H1 (cell line): ENCODE results near the gene IFIT5. TPM values are rescaled to one million over a fixed set of nuclear protein-coding genes. Genes with fewer than 3 reads are reported as not detected.

ENCODE experiments used
- CTCF ChIA-PET: fragments of 300-600 bp; sonication (Branson Sonifier 250); formaldehyde crosslinking; loops from one replicate; lab custom pipeline; 2021; ENCODE audit not compliant: partially characterized antibody; lab: Charles Lee
- POLR2A ChIA-PET: fragments of 300-600 bp; sonication (Branson Sonifier 250); formaldehyde crosslinking; loops from one replicate; lab custom pipeline; 2021; ENCODE audit warnings: inconsistent platforms; ENCODE audit not compliant: partially characterized antibody; lab: Charles Lee
- DNase-seq, 2 experiments: peaks; one replicate each; pipeline versions ENCODE4 v3.0.0 to v3.0.0-alpha.2; 2010 to 2022; ENCODE audit warnings: low spot score in 2 of 2, low read depth in 1 of 2, mixed read lengths in 1 of 2
- FAIRE-seq: peaks from 2 replicates; lab custom pipeline; 2011; peaks lifted over from hg19 to GRCh38; lab: Jason Lieb, UNC
- H2AFZ ChIP-seq: 2 replicates; pipeline ENCODE4 v1.8.1; 2012; ENCODE audit warnings: low read length, inconsistent platforms
- H2AK5ac ChIP-seq: 2 replicates; pipeline ENCODE4 v1.6.1; 2013; ENCODE audit warnings: low read depth, low read length
- H2BK120ac ChIP-seq: replicated peaks from 2 replicates; pipeline ENCODE3; 2013; ENCODE audit warnings: low read depth, low read length, inconsistent platforms
- H2BK12ac ChIP-seq: 2 replicates; pipeline ENCODE4 v1.6.1; 2013; ENCODE audit warnings: low read depth, low read length
- H2BK15ac ChIP-seq: 2 replicates; pipeline ENCODE4 v1.6.1; 2013; ENCODE audit warnings: low read length
- H2BK20ac ChIP-seq: 2 replicates; pipeline ENCODE4 v1.6.1; 2013; ENCODE audit warnings: low read length
- H2BK5ac ChIP-seq: 2 replicates; pipeline ENCODE4 v1.6.1; 2013; ENCODE audit warnings: low read depth, low read length
- H3K14ac ChIP-seq: 2 replicates; pipeline ENCODE4 v1.6.1; 2013; ENCODE audit warnings: inconsistent platforms; ENCODE audit not compliant: insufficient read length
- H3K18ac ChIP-seq: 2 replicates; pipeline ENCODE4 v1.6.1; 2013; ENCODE audit warnings: low read length; ENCODE audit errors: extremely low read depth
- H3K23ac ChIP-seq: 2 replicates; pipeline ENCODE4 v1.6.1; 2013; ENCODE audit warnings: inconsistent platforms; ENCODE audit not compliant: insufficient read length
- H3K23me2 ChIP-seq: 2 replicates; pipeline ENCODE4 v1.6.1; 2013; ENCODE audit warnings: low read depth, low read length
- H3K27ac ChIP-seq: 2 replicates; pipeline ENCODE4 v1.6.1; 2011; ENCODE audit warnings: low read depth, low read length, inconsistent platforms
- H3K27me3 ChIP-seq, 4 experiments: replicated peaks in 1 of 4; 1 replicate in 1 of 4; 2 replicates in 3 of 4; pipeline versions ENCODE4 v1.6.1 to v1.8.1; 2011 to 2013; ENCODE audit warnings: low read length in 3 of 4, mild to moderate bottlenecking in 3 of 4, inconsistent platforms in 2 of 4, mixed read lengths in 2 of 4, moderate library complexity in 1 of 4; ENCODE audit not compliant: control insufficient read depth in 3 of 4, insufficient read depth in 3 of 4; ENCODE audit errors: extremely low read depth in 1 of 4
- H3K36me3 ChIP-seq, 4 experiments: 2 replicates each; pipeline versions ENCODE4 v1.6.1 to v1.8.1; 2011 to 2013; ENCODE audit warnings: mild to moderate bottlenecking in 4 of 4, low read length in 3 of 4, moderate library complexity in 2 of 4, control low read depth in 1 of 4, inconsistent platforms in 1 of 4; ENCODE audit not compliant: insufficient read depth in 4 of 4, control insufficient read depth in 2 of 4
- H3K4ac ChIP-seq: replicated peaks from 2 replicates; pipeline ENCODE3; 2013; ENCODE audit warnings: low read length, low read depth, mixed read lengths, inconsistent platforms; ENCODE audit not compliant: insufficient read length
- H3K4me1 ChIP-seq, 4 experiments: replicated peaks in 1 of 4; 1 replicate in 1 of 4; 2 replicates in 3 of 4; pipeline versions ENCODE4 v1.6.1 to v1.8.1; 2011 to 2013; ENCODE audit warnings: low read length in 3 of 4, inconsistent platforms in 2 of 4, mixed read lengths in 1 of 4; ENCODE audit not compliant: insufficient read depth in 4 of 4, control insufficient read depth in 3 of 4
- H3K4me2 ChIP-seq, 2 experiments: 2 replicates each; pipeline versions ENCODE4 v1.6.1 to v1.8.1; 2011 to 2013; ENCODE audit warnings: low read depth in 2 of 2, low read length in 2 of 2, control low read depth in 1 of 2, inconsistent platforms in 1 of 2, mild to moderate bottlenecking in 1 of 2; ENCODE audit not compliant: insufficient read depth in 1 of 2
- H3K4me3 ChIP-seq, 4 experiments: fragments of 200-600, 300-600 bp in 1 of 4; sonication (generic), shearing (Covaris generic), sonication (Bioruptor Twin) in 1 of 4; 2 replicates each; pipeline versions ENCODE4 v1.5.1 to v1.8.1; 2011 to 2016; ENCODE audit warnings: low read length in 4 of 4, low read depth in 3 of 4, control low read depth in 2 of 4, inconsistent platforms in 2 of 4, mild to moderate bottlenecking in 2 of 4, mixed read lengths in 1 of 4, moderate library complexity in 1 of 4; ENCODE audit not compliant: insufficient read depth in 2 of 4; ENCODE audit errors: extremely low read depth in 1 of 4
- H3K56ac ChIP-seq: replicated peaks from 2 replicates; pipeline ENCODE3; 2013; ENCODE audit warnings: low read depth, mild to moderate bottlenecking, mixed read lengths, low read length, inconsistent platforms; ENCODE audit not compliant: insufficient read length
- H3K79me1 ChIP-seq: 2 replicates; pipeline ENCODE4 v1.6.1; 2013; ENCODE audit warnings: low read depth, low read length, control low read depth
- H3K79me2 ChIP-seq, 2 experiments: 2 replicates each; pipeline versions ENCODE4 v1.6.1 to v1.8.1; 2012 to 2013; ENCODE audit warnings: low read length in 2 of 2, mild to moderate bottlenecking in 2 of 2, inconsistent platforms in 1 of 2; ENCODE audit not compliant: insufficient read depth in 2 of 2, control insufficient read depth in 1 of 2
- H3K9ac ChIP-seq, 4 experiments: replicated peaks in 1 of 4; 1 replicate in 1 of 4; 2 replicates in 3 of 4; pipeline versions ENCODE4 v1.6.1 to v1.8.1; 2011 to 2013; ENCODE audit warnings: low read depth in 3 of 4, low read length in 3 of 4, control low read depth in 2 of 4, mild to moderate bottlenecking in 2 of 4, moderate library complexity in 2 of 4, inconsistent platforms in 1 of 4; ENCODE audit errors: extremely low read depth in 1 of 4
- H3K9me3 ChIP-seq, 2 experiments: 2 replicates each; pipeline versions ENCODE4 v1.6.1 to v1.8.1; 2012 to 2013; ENCODE audit warnings: mild to moderate bottlenecking in 2 of 2, moderate library complexity in 2 of 2, control low read depth in 1 of 2, inconsistent platforms in 1 of 2, low read depth in 1 of 2, low read length in 1 of 2, mixed read lengths in 1 of 2; ENCODE audit not compliant: insufficient read depth in 2 of 2
- H4K20me1 ChIP-seq, 2 experiments: replicated peaks in 1 of 2; 2 replicates each; pipeline versions ENCODE3 to v1.8.1; 2011 to 2013; ENCODE audit warnings: inconsistent platforms in 2 of 2, low read length in 2 of 2, mild to moderate bottlenecking in 1 of 2; ENCODE audit not compliant: insufficient read depth in 2 of 2, control insufficient read depth in 1 of 2
- H4K5ac ChIP-seq: 2 replicates; pipeline ENCODE4 v1.6.1; 2013; ENCODE audit warnings: low read length, low read depth, mixed read lengths, inconsistent platforms; ENCODE audit not compliant: insufficient read length
- H4K8ac ChIP-seq: 2 replicates; pipeline ENCODE4 v1.8.0; 2013; ENCODE audit warnings: mild to moderate bottlenecking, moderate library complexity, low read length, inconsistent platforms; ENCODE audit not compliant: insufficient read depth; ENCODE audit errors: extremely low read depth
- H4K91ac ChIP-seq: replicated peaks from 2 replicates; pipeline ENCODE3; 2013; ENCODE audit warnings: low read length, mixed read lengths, inconsistent platforms; ENCODE audit not compliant: insufficient read length
- ASH2L ChIP-seq: fragments of 200-600, 300-600 bp; sonication (generic); IDR thresholded peaks from one replicate; pipeline ENCODE4 v1.7.1; 2017; ENCODE audit warnings: low read length
- EGR1 ChIP-seq: IDR thresholded peaks from 2 replicates; pipeline ENCODE4 v1.6.1; 2011; ENCODE audit warnings: low read depth, low read length, borderline replicate concordance
- KDM1A ChIP-seq: fragments of 200-600, 300-600 bp; sonication (generic); IDR thresholded peaks from 2 replicates; pipeline ENCODE4 v1.7.1; 2016; ENCODE audit warnings: mild to moderate bottlenecking, low read length, borderline replicate concordance
- NRF1 ChIP-seq: IDR thresholded peaks from 2 replicates; pipeline ENCODE4 v1.6.1; 2011; ENCODE audit warnings: mild to moderate bottlenecking, low read depth, low read length, improper control_type of control experiment
- PHF8 ChIP-seq: fragments of 200-600 bp; sonication (generic); conservative IDR thresholded peaks from 2 replicates; pipeline ENCODE4 v1.7.1; 2012; ENCODE audit warnings: low read depth, mild to moderate bottlenecking, inconsistent platforms, low read length, moderate library complexity
- POU5F1 ChIP-seq: IDR thresholded peaks from 2 replicates; pipeline ENCODE4 v1.6.1; 2011; ENCODE audit warnings: low read depth, mild to moderate bottlenecking, low read length, moderate library complexity
- RAD21 ChIP-seq, 2 experiments: IDR thresholded peaks in 1 of 2; conservative IDR thresholded peaks in 1 of 2; 2 replicates each; pipeline ENCODE4 v1.6.1; 2011; ENCODE audit warnings: low read depth in 2 of 2, low read length in 2 of 2, improper control_type of control experiment in 1 of 2, inconsistent platforms in 1 of 2, mild to moderate bottlenecking in 1 of 2, moderate library complexity in 1 of 2
- RBBP5 ChIP-seq: IDR thresholded peaks from 2 replicates; pipeline ENCODE4 v1.7.1; 2012; ENCODE audit warnings: low read depth, mild to moderate bottlenecking, inconsistent platforms, low read length, moderate library complexity, borderline replicate concordance
- WGBS, 2 experiments: shearing (Covaris generic) in 1 of 2; methylation state at CpG; one replicate each; pipeline versions ENCODE4 v1.1.6 to v1.1.7; 2013 to 2015; ENCODE audit warnings: low lambda C conversion rate in 2 of 2, mixed read lengths in 2 of 2, inconsistent platforms in 1 of 2, low coverage in 1 of 2, missing lambda C conversion rate in 1 of 2; ENCODE audit not compliant: insufficient replicate concordance in 2 of 2, insufficient coverage in 1 of 2, insufficient read length in 1 of 2; ENCODE audit errors: extremely low coverage in 1 of 2, missing lambda C conversion rate in 1 of 2; 5-methylcytosine and 5-hydroxymethylcytosine counted together
- long read RNA-seq, 2 experiments: library from RNA in 1 of 2; library from capped mRNA in 1 of 2; stranded (forward); transcript quantifications; one replicate each; pipeline ENCODE4 v2.0.0, GENCODE V29; 2021; ENCODE audit warnings: inconsistent platforms in 1 of 2
- polyA minus RNA-seq, 3 experiments: library from RNA; depleted of rRNA, polyadenylated mRNA; stranded (reverse); fragments of >200 nt; gene quantifications; 1 replicate in 2 of 3; 2 replicates in 1 of 3; pipeline ENCODE4 v1.2.3, GENCODE V29; 2011
- polyA plus RNA-seq, 7 experiments: library from polyadenylated mRNA; depleted of rRNA in 3 of 7; stranded (reverse) in 5 of 7; unstranded in 2 of 7; fragments of >200 nt in 5 of 7; fragments of 200-250 nt in 2 of 7; gene quantifications; 1 replicate in 5 of 7; 2 replicates in 1 of 7; 4 replicates in 1 of 7; pipeline versions ENCODE4 v1.2.1 to v1.2.3, GENCODE V29; 2011 to 2013; ENCODE audit warnings: missing spikeins in 2 of 7, mixed read lengths in 2 of 7
- total RNA-seq: library from RNA; stranded (reverse); fragmentation: NEBNext Ultra II Directional; extraction: Animal tissue kit (Norgen Biotek cat#: 25700); gene quantifications from 2 replicates; pipeline ENCODE4 v1.2.1, GENCODE V29; 2021

The IFIT5 gene
- total RNA-seq (2.6 TPM in 2 replicates), polyA plus RNA-seq (2011; rRNA removed) (0.55 and 0.94 TPM in 2 replicates), polyA minus RNA-seq (2011; rRNA and poly(A)+ RNA removed) (1.2 and 2.5 TPM in 2 replicates)
- 1.1 TPM for polyA plus RNA-seq (2011; cell fraction: cytosol; rRNA removed)
- 0.46 TPM for polyA plus RNA-seq (2011; cell fraction: nucleus; rRNA removed)
- polyA plus RNA-seq (2012, experiment 1 of 2), result 1.1 to 1.9 TPM (median 1.2 TPM) in 4 replicates
- 0.20 TPM for polyA plus RNA-seq (2012, experiment 2 of 2)
- 1.7 TPM for polyA plus RNA-seq (2013, experiment 1 of 2)
- 1.6 TPM for polyA plus RNA-seq (2013, experiment 2 of 2)
- 1.2 TPM for polyA minus RNA-seq (2011; cell fraction: cytosol; rRNA and poly(A)+ RNA removed)
- 2.4 TPM for polyA minus RNA-seq (2011; cell fraction: nucleus; rRNA and poly(A)+ RNA removed)
- long read RNA-seq, experiment 1, partial matches to known transcripts, result 0 of 4 reads
- long read RNA-seq, experiment 1, other reads (novel, unspliced or antisense), result 4 of 4 reads
- long read RNA-seq, experiment 2, full-length matches to known transcripts, result 1 of 1 reads
- long read RNA-seq, experiment 2, partial matches to known transcripts, result 0 of 1 reads
- long read RNA-seq, experiment 2, other reads (novel, unspliced or antisense), result 0 of 1 reads

- ChIA-PET POLR2A (interaction anchor here (0.8 to 1.8 kb wide), 3 partner anchors 8 to 113 kb away, joined by 3 to 7 read pairs (median 3); partner anchors contain the start of gene IFIT2), CTCF (interaction anchor here (0.7 to 1.4 kb wide), 7 partner anchors 10 to 158 kb away, joined by 3 read pairs; no protein-coding TSS in a partner anchor)
- Histone ChIP-seq H3K79me2 (no peaks in the 10 kb centered on the region), H4K91ac (no peak within 1 kb of the TSS), H3K4ac (no peak within 1 kb of the TSS), H3K79me1 (no peaks in the 10 kb centered on the region), H2BK12ac (peak within 1 kb of the TSS; percentile 75), H3K23ac (no peak within 1 kb of the TSS), H3K4me1 (peaks cover 0 to 10% (median 3%) of the 10 kb centered on the region in 4 experiments; a peak in 6 of 7 replicates), H3K23me2 (peaks cover 6% of the 10 kb centered on the region; the same call in 1 of the 2 replicates), H3K56ac (peak within 1 kb of the TSS; percentile 14), H3K27me3 (peaks cover 0 to 20% (median 15%) of the 10 kb centered on the region in 4 experiments; a peak in 6 of 7 replicates), H3K36me3 (no peaks in the 10 kb centered on the region; a peak in 1 of 8 replicates), H3K4me2 (peak within 1 kb of the TSS; percentile 82 to 85), H2AK5ac (no peak within 1 kb of the TSS), H3K27ac (no peak within 1 kb of the TSS), H2BK15ac (0 out of 2 replicates have a peak within 1 kb of the TSS, but pooled peaks have one; percentile 67), H2AFZ (peak within 1 kb of the TSS; percentile 91), H4K8ac (peak within 1 kb of the TSS; percentile 78), H3K9me3 (no peaks in the 10 kb centered on the region), H4K5ac (no peak within 1 kb of the TSS), H3K18ac (peak within 1 kb of the TSS; percentile 71), H2BK5ac (peak within 1 kb of the TSS; percentile 8; the same call in 1 of the 2 replicates), H4K20me1 (no peaks in the 10 kb centered on the region), H3K4me3 (peak within 1 kb of the TSS; percentile 78 to 82 (median 80)), H3K14ac (no peak within 1 kb of the TSS), H2BK120ac (no peak within 1 kb of the TSS), H3K9ac (peak within 1 kb of the TSS in 3 of 4 experiments; percentile 64 to 89 (median 72); a peak in 6 of 7 replicates), H2BK20ac (no peak within 1 kb of the TSS)
- DNase-seq (no peak), FAIRE-seq (no peak)
- 2% methylated on average over 48 of the region's 48 CpGs; no CpG with 5 or more reads in 1 of the 2 experiments for WGBS, 2 experiments
- TF ChIP-seq RAD21 (IDR thresholded peaks at IDR 0.05 in 1 of 2, conservative IDR thresholded peaks at IDR 0.05 in 1 of 2; ENCODE audit: low read depth in 2 of 2, low read length in 2 of 2) (0 out of 4 replicates have a peak, but pooled peaks of 1 of the 2 experiments have one; percentile 0), KDM1A (no peak), ASH2L (peak; percentile 96), EGR1 (0 out of 2 replicates have a peak, but pooled peaks have one; percentile 7), NRF1 (peak; percentile 64), RBBP5 (peak; percentile 99), POU5F1 (no peak), PHF8 (no peak; the same call in 1 of the 2 replicates)
Measured at GRCh38 chr10:89414146-89414878, at the start of gene IFIT5. IFIT5 (plus strand) TSS chr10:89414568; CDS start chr10:89414799, 231 bp downstream.
